NCI-H2171 treated with DMSO at 0.1 percent for 48 hours (cell line): ENCODE data around the gene CAPZA1.

Experiments
- DNase-seq: peaks from one replicate; lab custom pipeline; 2025; lab: John Stamatoyannopoulos, UW

Gene CAPZA1

GRCh38 chr1:112676543-112676942 is 56.9 kb downstream of the CAPZA1 start:
- no peak for DNase-seq

DNA sequence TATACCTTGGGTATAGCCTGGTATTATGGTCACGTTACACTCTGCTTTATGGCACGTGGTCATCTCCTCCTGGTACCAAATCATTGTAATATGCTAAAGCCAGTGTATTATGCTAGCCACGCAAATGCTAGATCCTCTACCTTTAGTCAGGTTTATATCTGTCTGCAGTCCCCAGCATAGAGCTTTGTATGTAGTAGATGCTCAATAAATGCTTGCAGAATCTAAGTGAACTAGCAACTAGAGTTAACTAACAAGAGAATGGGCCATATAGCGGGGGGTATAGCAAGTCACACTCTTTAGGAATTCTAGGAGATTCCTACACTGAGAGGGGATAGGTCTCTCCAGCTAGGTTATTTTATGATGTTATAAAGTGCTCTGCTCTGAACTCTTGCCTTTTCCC is 57.9 kb downstream of the CAPZA1 start:
- no peak for DNase-seq

DNA sequence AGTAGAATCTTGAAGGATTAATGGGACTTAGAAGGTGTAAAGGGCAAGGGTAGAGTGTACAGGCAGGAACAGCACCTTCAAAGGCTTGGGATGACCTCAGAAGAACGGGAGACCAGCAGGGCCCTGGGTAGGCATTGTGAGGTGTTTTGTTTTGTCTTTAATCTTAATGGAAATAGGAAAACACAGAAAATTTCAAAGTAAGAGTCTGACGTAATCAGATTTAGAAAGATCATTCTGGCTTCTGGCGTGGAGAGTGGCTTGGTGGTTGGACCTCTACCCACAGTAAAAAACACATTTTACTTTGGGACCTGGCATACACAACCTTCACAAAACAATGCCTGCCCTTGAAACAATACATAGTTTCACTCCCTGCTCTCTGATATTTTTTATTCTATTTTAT is 59.0 kb downstream of the CAPZA1 start:
- no peak for DNase-seq

DNA sequence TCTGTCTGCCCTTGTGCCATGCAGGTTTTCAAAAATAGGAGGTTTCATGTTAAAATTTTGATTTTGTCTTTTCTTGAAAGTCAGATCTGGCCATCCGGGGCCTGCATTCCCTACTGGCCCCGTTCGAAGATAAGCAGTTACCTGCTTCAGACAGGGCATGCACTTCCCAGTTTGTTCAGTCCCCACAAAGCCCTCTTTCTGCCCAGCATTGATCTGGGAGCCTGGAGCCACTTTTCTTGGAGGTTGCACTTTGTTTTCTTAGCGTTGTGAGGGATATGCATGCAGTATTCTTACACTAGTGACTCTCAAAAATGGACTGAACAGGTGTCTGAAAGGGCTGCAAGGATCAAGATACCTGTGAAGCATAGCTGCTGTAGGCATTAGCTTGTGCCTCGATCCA is 66.3 kb downstream of the CAPZA1 start:
- no peak for DNase-seq

GRCh38 chr1:112686417-112686816 is 66.8 kb downstream of the CAPZA1 start:
- no peak for DNase-seq

DNA sequence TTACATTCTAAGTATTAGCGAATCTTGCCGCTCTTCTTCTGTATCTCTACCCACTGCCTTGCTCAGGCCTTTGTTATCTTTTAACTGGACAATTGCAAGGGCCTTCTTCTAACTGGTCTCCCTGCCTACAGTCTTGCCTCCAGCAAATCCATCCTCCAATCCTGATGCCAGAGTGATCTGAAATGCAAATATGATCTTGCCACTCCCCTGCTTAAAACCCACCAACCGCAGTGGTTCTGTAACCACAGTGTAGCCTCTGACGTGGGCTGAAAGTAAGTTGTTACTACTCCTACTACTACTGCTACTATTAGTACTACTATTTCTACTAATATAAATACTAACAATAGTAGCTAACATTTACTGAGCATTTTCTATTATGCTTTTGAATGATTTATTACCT is 67.2 kb downstream of the CAPZA1 start:
- DNase-seq, result no peak

GRCh38 chr1:112687361-112687760 is 67.7 kb downstream of the CAPZA1 start:
- DNase-seq, result no peak

- DNase-seq, result no peak
These were observed 68.3 kb downstream of the CAPZA1 start for GRCh38 chr1:112687785-112688496.

GRCh38 chr1:112688781-112689193 is 69.2 kb downstream of the CAPZA1 start:
- DNase-seq, result no peak

- no peak for DNase-seq
These were observed 69.7 kb downstream of the CAPZA1 start for GRCh38 chr1:112689196-112689841.

DNA sequence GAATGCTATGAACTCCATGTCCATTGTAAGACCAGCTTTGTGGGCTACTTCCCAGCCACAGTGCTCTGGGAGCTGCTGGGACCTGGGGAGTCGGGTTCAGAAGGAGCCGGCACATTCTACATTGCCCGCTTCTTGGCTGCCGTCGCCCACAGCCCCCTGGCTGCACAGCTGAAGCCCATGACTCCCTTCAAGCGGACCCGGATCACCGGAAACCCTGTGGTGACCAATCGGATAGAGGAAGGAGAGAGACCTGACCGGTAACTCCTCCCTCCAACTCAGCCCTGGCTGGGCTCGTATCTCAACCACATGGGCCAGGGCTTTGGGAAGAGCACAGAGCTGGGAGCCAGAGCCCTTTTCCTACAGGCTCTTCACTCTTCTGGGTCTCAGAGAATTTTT is 70.2 kb downstream of the CAPZA1 start:
- DNase-seq, result no peak

DNA sequence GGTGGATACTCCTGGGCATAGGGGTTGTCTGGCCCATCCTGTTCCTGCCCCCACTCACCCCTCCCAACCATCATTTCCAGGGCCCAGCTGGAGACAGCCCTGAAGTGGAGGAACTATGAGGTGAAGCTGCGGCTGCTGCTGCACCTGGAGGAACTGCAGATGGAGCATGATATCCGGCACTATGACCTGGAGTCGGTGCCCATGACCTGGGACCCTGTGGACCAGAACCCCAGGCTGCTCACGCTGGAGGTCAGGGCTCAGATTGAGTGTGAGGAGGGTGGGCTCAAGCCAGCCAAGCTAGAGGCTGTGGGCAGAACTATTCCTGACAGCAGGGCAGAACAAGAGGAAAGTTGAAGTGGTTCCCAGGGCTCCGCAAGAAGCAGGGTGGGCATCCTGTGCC is 73.0 kb downstream of the CAPZA1 start:
- DNase-seq, result no peak

- no peak for DNase-seq
These were observed 74.2 kb downstream of the CAPZA1 start for GRCh38 chr1:112693821-112694220.

GRCh38 chr1:112694363-112694929 is 74.8 kb downstream of the CAPZA1 start:
- no peak for DNase-seq

DNA sequence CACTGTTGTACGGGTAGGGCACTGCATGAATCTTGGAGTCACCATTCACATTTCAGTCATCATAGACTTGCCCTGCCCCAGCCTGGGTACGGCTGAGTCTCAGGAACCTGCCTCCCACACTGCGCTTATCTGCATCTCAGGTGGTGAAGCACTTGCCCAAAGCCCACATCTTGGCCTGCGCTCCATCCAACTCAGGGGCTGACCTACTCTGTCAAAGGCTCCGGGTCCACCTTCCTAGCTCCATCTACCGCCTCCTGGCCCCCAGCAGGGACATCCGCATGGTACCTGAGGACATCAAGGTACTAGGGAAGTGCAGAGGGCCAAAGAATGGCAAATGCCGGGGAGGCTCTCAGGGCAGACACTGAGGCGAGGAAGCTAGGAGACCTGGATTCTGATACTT is 75.6 kb downstream of the CAPZA1 start:
- DNase-seq, result no peak

- DNase-seq, result no peak
These were observed 77.1 kb downstream of the CAPZA1 start for GRCh38 chr1:112696578-112697314.

GRCh38 chr1:112697781-112698201 is 78.2 kb downstream of the CAPZA1 start:
- DNase-seq, result peak; percentile 48

DNA sequence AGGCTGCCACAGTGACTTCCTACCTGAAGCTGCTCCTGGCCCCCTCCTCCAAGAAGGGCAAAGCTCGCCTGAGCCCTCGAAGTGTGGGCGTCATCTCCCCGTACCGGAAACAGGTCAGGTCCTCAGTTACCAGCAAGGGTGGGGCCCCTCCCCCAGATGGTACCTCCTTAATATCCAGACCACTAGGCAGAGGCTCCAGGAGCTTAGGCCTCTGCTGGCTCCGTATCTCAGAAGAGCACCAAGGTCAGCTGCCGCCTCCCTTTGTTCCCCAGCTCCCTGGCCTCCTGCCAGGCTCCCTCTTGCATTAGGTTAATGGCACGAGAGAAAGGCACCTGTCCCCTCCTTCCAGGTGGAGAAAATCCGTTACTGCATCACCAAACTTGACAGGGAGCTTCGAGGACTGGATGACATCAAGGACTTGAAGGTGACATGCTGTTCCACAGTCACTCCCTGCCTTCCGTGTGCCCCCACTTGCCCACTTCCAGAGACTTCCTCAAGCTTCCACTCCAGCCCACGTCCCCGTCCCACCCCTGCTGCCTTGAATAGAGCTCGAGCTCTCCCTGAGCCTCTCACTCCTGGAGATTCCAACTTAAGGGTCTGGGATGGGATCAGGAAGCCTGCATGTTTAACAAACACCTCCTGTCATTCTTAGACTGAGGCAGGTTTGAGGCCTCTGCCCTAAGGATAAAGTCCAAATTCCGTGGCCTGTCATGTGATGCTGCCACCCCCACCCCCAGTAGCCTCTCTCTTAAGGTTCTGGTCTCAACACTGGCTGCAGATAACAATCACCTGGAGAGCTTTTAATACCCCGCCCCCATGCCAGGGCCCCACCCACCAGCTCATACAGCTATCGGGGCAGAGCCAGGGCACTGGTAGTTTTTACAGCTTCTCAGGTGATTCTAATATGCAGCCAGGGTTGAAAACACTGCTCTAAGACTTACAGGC is 79.0 kb downstream of the CAPZA1 start:
- peak; percentile 95 for DNase-seq

GRCh38 chr1:112699425-112700144 is 80.0 kb downstream of the CAPZA1 start:
- no peak for DNase-seq

- peak; percentile 43 for DNase-seq
These were observed 80.9 kb downstream of the CAPZA1 start for GRCh38 chr1:112700290-112701226.
